ENCODE results near the gene PRM1. TPM values are rescaled to one million over a fixed set of nuclear protein-coding genes. Genes with fewer than 3 reads are reported as not detected.

Gene PRM1
- total and polyA plus RNA-seq, 2 of the 13 experiments (the other 11 are each of a cell fraction or from before 2014, with no cell fraction given) = not detected

DNA sequence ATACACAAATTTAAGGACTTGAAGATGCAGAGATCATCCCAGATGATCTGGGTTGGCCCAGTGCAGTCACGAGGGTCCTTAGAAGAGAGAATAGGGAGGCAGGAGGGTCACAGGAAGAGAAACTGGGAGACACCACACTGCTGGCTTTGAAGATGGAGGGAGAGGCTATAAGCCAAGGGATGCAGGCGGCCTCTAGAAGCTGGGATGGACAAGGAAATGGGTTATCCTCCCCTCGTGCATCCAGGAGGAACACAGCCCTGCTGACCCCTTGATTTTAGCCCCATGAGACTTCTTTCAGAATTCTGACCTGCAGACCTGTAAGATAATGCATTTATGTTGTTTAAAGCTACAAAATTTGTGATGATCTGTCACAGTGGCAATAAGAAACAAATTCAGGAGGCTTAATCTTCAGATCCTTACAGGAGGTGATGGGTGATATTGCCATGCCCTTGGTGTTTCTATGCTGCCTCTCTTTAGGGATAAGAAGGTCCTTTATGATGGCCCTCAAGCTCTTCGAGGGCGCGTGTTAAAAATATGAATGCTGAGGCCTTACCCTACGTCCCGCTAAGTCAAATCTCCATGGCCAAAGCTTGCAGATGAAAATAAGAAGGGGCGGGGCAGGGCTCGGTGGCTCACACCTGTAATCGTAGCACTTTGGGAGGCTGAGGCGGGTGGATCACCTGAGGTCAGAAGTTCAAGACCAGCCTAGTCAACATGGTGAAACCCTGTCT is 3.4 kb downstream of the PRM1 start (continued):
- TF ChIP-seq GABPA (IDR thresholded peaks at IDR 0.05; ENCODE audit: low read depth, low read length) (no peak), GABPA (CRISPR knock-in tag; IDR thresholded peaks at IDR 0.05; ENCODE audit: low read depth) (no peak), ATF7-NPFF (CRISPR knock-in tag; IDR thresholded peaks at IDR 0.05; ENCODE audit: low read depth) (0 out of 2 replicates have a peak, but pooled peaks have one; percentile 8), HDAC6 (IDR thresholded peaks at IDR 0.05; ENCODE audit: low read depth, low read length) (no peak), ZSCAN21 (CRISPR knock-in tag; IDR thresholded peaks at IDR 0.05; ENCODE audit: borderline replicate concordance) (no peak), ZNF777 (CRISPR knock-in tag; IDR thresholded peaks at IDR 0.05) (no peak), PAX8 (CRISPR knock-in tag; IDR thresholded peaks at IDR 0.05; ENCODE audit: borderline replicate concordance) (no peak), DR1 (CRISPR knock-in tag; IDR thresholded peaks at IDR 0.05) (0 out of 2 replicates have a peak, but pooled peaks have one; percentile 9)
- TF ChIP-seq, protein P1, sequence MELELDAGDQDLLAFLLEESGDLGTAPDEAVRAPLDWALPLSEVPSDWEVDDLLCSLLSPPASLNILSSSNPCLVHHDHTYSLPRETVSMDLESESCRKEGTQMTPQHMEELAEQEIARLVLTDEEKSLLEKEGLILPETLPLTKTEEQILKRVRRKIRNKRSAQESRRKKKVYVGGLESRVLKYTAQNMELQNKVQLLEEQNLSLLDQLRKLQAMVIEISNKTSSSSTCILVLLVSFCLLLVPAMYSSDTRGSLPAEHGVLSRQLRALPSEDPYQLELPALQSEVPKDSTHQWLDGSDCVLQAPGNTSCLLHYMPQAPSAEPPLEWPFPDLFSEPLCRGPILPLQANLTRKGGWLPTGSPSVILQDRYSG (CRISPR knock-in tag; IDR thresholded peaks at IDR 0.05) = no peak; the same call in 1 of the 2 replicates

DNA sequence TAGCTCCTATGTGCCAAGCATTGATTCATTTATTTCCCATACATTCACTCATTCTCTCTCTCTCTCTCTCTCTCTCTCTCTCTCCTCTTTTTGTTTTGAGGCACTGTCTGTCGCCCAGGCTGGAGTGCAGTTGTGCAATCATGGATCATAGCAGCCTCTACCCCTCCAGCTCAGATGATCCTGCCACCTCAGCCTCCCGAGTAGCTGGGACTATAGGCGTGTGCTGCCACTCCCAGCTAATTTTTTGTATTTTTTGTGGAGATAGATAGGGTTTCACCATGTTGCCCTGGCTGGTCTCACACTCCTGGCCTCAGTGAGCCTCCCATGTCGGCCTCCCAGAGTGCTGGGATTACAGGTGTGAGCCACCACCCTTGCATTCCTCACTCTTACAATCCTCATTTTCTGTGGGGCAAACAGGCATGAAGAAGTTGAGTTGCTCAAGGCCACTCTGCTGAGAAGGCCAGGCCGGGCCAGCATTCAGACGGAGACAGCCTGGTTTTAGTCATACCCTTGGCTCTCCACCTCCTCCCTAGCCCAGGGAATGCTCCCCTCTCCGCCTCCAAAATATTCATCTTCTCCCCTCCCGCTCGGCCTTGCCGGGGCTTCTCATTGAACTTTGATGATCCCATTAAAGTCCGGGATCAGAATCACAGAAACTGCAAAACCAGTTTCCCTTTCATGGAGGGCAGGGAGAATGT is 4.1 kb downstream of the PRM1 start:
- ATAC-seq = no peak
- POLR2A ChIA-PET = interaction anchor here (0.8 to 14.0 kb wide), 5 partner anchors 20 to 137 kb away, joined by 3 to 351 read pairs (median 4); partner anchors contain the start of gene SOCS1
- in situ Hi-C loops (cut with HindIII; ENCODE audit: extremely low pct_ligation_motif_present, low pct_unique_long_range_greater_than_20kb) = no loop called here
- TF ChIP-seq POLR2A (IDR thresholded peaks at IDR 0.05; ENCODE audit: insufficient read depth in 1 of 2, low read depth in 2 of 2, low read length in 2 of 2) (no peak), GTF2F1 (IDR thresholded peaks at IDR 0.05; ENCODE audit: low read length) (no peak), SNAPC2 (CRISPR knock-in tag; IDR thresholded peaks at IDR 0.05) (no peak), RXRB (CRISPR knock-in tag; IDR thresholded peaks at IDR 0.05; ENCODE audit: borderline replicate concordance) (0 out of 2 replicates have a peak, but pooled peaks have one; percentile 23)
- TF ChIP-seq, protein P2, sequence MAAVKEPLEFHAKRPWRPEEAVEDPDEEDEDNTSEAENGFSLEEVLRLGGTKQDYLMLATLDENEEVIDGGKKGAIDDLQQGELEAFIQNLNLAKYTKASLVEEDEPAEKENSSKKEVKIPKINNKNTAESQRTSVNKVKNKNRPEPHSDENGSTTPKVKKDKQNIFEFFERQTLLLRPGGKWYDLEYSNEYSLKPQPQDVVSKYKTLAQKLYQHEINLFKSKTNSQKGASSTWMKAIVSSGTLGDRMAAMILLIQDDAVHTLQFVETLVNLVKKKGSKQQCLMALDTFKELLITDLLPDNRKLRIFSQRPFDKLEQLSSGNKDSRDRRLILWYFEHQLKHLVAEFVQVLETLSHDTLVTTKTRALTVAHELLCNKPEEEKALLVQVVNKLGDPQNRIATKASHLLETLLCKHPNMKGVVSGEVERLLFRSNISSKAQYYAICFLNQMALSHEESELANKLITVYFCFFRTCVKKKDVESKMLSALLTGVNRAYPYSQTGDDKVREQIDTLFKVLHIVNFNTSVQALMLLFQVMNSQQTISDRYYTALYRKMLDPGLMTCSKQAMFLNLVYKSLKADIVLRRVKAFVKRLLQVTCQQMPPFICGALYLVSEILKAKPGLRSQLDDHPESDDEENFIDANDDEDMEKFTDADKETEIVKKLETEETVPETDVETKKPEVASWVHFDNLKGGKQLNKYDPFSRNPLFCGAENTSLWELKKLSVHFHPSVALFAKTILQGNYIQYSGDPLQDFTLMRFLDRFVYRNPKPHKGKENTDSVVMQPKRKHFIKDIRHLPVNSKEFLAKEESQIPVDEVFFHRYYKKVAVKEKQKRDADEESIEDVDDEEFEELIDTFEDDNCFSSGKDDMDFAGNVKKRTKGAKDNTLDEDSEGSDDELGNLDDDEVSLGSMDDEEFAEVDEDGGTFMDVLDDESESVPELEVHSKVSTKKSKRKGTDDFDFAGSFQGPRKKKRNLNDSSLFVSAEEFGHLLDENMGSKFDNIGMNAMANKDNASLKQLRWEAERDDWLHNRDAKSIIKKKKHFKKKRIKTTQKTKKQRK (IDR thresholded peaks at IDR 0.05; ENCODE audit: low read length) = no peak
- TF ChIP-seq, protein P3, sequence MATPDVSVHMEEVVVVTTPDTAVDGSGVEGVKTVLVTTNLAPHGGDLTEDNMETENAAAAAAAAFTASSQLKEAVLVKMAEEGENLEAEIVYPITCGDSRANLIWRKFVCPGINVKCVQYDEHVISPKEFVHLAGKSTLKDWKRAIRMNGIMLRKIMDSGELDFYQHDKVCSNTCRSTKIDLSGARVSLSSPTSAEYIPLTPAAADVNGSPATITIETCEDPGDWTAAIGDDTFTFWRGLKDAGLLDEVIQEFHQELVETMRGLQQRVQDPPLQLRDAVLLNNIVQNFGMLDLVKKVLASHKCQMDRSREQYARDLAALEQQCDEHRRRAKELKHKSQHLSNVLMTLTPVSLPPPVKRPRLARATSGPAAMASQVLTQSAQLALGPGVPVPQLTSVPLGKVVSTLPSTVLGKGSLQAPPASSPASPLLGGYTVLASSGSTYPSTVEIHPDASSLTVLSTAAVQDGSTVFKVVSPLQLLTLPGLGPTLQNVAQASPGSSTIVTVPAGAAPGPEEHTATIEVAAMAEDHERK (CRISPR knock-in tag; IDR thresholded peaks at IDR 0.05; ENCODE audit: low read depth) = no peak

More for the DNA sequence above, 4.1 kb downstream of the PRM1 start:
- DNase-seq (ENCODE audit: low spot score) (no peak), FAIRE-seq (no peak)
- Histone ChIP-seq H3K4me2 (ENCODE audit: low read depth, low read length) (no peak overlapping the region), H3K9me3 (ENCODE audit: low read length) (no peaks in the 10 kb centered on the region), H3K9ac (ENCODE audit: insufficient read depth, low read depth, low read length) (no peak overlapping the region; the same call in 1 of the 2 replicates), H3K79me2 (ENCODE audit: insufficient read depth, low read length) (no peaks in the 10 kb centered on the region), H3K4me1 (ENCODE audit: insufficient read depth, low read length) (peaks cover 98% of the 10 kb centered on the region), H3K27ac (ENCODE audit: extremely low read length, insufficient read depth, low read length) (peak overlapping the region; percentile 97), H3K36me3 (replicated peaks in 1 of 2; ENCODE audit: control insufficient read depth in 1 of 2, insufficient read depth in 2 of 2, low read length in 2 of 2) (no peaks in the 10 kb centered on the region), H4K20me1 (ENCODE audit: insufficient read depth, low read length) (no peaks in the 10 kb centered on the region), H3K4me3 (replicated peaks in 1 of 3; ENCODE audit: insufficient read depth in 1 of 3, low read depth in 2 of 3, low read length in 3 of 3) (no peak overlapping the region), H2AFZ (ENCODE audit: low read length) (no peak overlapping the region), H3K27me3 (ENCODE audit: control insufficient read depth in 1 of 2, insufficient read depth in 2 of 2, low read length in 2 of 2) (no peaks in the 10 kb centered on the region)
- CTCF ChIA-PET (ENCODE audit: low intra/inter-chr PET ratio, low total read pairs) = no interaction called here
- BruUV-seq (replicated peaks) = no TSS peak
- 78% methylated on average over 11 of the region's 11 CpGs for WGBS (ENCODE audit: low lambda C conversion rate)
- intact Hi-C loops (cut with micrococcal nuclease; ENCODE audit: unreplicated experiment) = no loop called here
